Measurements from ENCODE around the gene ZFAND6.
"Not testable (repeated sequence)": the region's sequence is repeated elsewhere in the genome, so short reads cannot be mapped to it uniquely, and the experiment has no call there.

DNA sequence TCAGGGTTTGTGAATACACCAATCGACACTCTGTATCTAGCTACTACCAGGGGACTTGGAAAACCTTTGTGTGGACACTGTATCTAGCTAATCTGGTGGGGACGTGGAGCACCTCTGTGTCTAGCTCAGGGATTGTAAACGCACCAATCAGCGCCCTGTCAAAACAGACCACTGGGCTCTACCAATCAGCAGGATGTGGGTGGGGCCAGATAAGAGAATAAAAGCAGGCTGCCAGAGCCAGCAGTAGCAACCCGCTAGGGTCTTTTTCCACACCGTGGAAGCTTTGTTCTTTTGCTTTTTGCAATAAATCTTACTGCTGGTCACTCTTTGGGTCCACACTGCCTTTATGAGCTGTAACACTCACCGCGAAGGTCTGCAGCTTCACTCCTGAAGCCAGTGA lies 42.3 kb upstream of the ZFAND6 start:
- TF ChIP-seq, protein P1, sequence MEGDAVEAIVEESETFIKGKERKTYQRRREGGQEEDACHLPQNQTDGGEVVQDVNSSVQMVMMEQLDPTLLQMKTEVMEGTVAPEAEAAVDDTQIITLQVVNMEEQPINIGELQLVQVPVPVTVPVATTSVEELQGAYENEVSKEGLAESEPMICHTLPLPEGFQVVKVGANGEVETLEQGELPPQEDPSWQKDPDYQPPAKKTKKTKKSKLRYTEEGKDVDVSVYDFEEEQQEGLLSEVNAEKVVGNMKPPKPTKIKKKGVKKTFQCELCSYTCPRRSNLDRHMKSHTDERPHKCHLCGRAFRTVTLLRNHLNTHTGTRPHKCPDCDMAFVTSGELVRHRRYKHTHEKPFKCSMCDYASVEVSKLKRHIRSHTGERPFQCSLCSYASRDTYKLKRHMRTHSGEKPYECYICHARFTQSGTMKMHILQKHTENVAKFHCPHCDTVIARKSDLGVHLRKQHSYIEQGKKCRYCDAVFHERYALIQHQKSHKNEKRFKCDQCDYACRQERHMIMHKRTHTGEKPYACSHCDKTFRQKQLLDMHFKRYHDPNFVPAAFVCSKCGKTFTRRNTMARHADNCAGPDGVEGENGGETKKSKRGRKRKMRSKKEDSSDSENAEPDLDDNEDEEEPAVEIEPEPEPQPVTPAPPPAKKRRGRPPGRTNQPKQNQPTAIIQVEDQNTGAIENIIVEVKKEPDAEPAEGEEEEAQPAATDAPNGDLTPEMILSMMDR (IDR thresholded peaks at IDR 0.05; ENCODE audit: poor library complexity, severe bottlenecking): not testable (repeated sequence)
- not testable (repeated sequence) for TF ChIP-seq POLR2AphosphoS5 (IDR thresholded peaks at IDR 0.05)
